Ishikawa (cell line): ENCODE data around the gene IMMP2L.

Experiments used
- MAX ChIP-seq: IDR thresholded peaks from 2 replicates; pipeline ENCODE4 v1.6.1; 2012
- NFIC ChIP-seq: IDR thresholded peaks from 2 replicates; pipeline ENCODE4 v1.6.1; 2012
- REST ChIP-seq: IDR thresholded peaks from 2 replicates; pipeline ENCODE4 v1.6.1; 2012; ENCODE audit warnings: low read depth, mild to moderate bottlenecking
- TAF1 ChIP-seq: IDR thresholded peaks from 2 replicates; pipeline ENCODE4 v1.6.1; 2012; ENCODE audit warnings: low read depth, mild to moderate bottlenecking

- no peak for TF ChIP-seq MAX
- TF ChIP-seq REST = no peak
- TF ChIP-seq TAF1 = no peak
- TF ChIP-seq NFIC = no peak
Observed at GRCh38 chr7:111232249-111233084, 329.8 kb downstream of the IMMP2L start.
